BJ (cell line): ENCODE results near the gene CLEC16A. TPM values are rescaled to one million over a fixed set of nuclear protein-coding genes. Genes with fewer than 3 reads are reported as not detected.

Experiments
- CTCF ChIA-PET: fragments of 350-600 bp; formaldehyde crosslinking; extraction: SDS; loops from one replicate; lab custom pipeline; 2021; ENCODE audit warnings: antibody characterized with exemption, inconsistent platforms; lab: Yijun Ruan, JAX
- POLR2A ChIA-PET: fragments of 300-600 bp; sonication (Branson Sonifier 250); formaldehyde crosslinking; extraction: SDS; loops from one replicate; lab custom pipeline; 2021; ENCODE audit warnings: antibody characterized with exemption; lab: Charles Lee
- DNase-seq: peaks from one replicate; pipeline ENCODE4 v3.0.0-alpha.2; 2011; ENCODE audit warnings: low read depth
- H3K27me3 ChIP-seq: 2 replicates; pipeline ENCODE4 v1.6.0; 2011; ENCODE audit warnings: low read length; ENCODE audit not compliant: control insufficient read depth, insufficient read depth
- H3K36me3 ChIP-seq: 2 replicates; pipeline ENCODE4 v1.5.1; 2011; ENCODE audit warnings: low read length; ENCODE audit not compliant: control insufficient read depth, insufficient read depth
- H3K4me3 ChIP-seq: 2 replicates; pipeline ENCODE4 v1.5.1; 2011; ENCODE audit warnings: low read depth, mild to moderate bottlenecking, control low read depth, low read length
- polyA plus RNA-seq: library from polyadenylated mRNA; depleted of rRNA; stranded (reverse); fragments of >200 nt; gene quantifications from 2 replicates; pipeline ENCODE4 v1.2.3, GENCODE V29; 2011
- TF ChIP-seq, protein P1 (sequence below): IDR thresholded peaks from 2 replicates; pipeline ENCODE4 v1.5.1; 2011; ENCODE audit warnings: low read depth, mild to moderate bottlenecking, control low read depth, inconsistent platforms, low read length, moderate library complexity; ENCODE audit not compliant: insufficient read depth

Gene CLEC16A
- polyA plus RNA-seq, 1 experiment: 8.7 TPM

DNA sequence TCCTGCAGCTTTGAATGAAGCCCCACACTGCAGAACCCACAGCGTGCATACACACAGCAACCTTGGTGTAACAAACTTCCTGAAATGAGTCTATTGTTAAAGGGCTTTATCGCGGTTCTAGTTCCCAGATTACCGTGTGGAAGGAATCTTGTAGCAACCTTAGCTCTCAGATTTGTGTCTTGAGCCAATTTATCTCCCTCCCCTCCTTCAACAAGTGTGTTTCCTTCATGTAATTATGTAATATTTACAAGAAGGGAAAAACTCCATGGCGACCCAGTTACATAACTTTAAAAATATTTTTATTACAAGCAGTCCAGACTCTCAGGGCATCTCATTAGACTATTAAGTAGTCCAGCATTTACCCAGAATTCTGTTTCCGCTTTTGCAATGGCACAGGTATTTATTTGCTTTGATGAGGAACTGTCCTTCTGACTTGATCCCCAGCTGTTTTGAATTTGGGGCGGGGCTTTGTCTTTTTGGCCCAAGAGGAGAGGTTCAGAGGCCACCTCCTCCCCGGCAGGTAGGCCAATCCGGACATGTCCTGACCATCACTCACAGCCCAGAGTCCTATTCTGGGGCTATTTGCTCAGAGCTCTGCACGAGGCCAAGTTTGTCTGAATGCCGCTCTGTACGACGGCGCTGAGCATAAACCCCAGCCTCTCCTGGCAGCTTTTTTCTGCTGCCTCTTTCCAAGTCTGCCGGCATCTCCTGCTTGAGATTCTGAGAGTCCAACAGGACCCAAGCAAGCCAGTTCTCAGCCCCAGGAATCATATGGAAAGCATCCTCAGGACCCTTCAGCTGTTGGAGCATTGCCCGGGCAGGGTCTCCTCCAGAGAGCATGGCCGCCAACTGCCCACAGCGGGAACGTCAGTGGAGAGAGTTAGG is 35.6 kb downstream of the CLEC16A start:
- no peaks in the 10 kb centered on the region for H3K27me3 ChIP-seq
- no peak overlapping the region for H3K4me3 ChIP-seq
- POLR2A ChIA-PET: no interaction called here
- peaks cover 6% of the 10 kb centered on the region for H3K36me3 ChIP-seq
- TF ChIP-seq, protein P1, sequence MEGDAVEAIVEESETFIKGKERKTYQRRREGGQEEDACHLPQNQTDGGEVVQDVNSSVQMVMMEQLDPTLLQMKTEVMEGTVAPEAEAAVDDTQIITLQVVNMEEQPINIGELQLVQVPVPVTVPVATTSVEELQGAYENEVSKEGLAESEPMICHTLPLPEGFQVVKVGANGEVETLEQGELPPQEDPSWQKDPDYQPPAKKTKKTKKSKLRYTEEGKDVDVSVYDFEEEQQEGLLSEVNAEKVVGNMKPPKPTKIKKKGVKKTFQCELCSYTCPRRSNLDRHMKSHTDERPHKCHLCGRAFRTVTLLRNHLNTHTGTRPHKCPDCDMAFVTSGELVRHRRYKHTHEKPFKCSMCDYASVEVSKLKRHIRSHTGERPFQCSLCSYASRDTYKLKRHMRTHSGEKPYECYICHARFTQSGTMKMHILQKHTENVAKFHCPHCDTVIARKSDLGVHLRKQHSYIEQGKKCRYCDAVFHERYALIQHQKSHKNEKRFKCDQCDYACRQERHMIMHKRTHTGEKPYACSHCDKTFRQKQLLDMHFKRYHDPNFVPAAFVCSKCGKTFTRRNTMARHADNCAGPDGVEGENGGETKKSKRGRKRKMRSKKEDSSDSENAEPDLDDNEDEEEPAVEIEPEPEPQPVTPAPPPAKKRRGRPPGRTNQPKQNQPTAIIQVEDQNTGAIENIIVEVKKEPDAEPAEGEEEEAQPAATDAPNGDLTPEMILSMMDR: peak; percentile 16; the same call in 1 of the 2 replicates
- DNase-seq: peak; percentile 78
- CTCF ChIA-PET: interaction anchor here (0.9 to 2.9 kb wide), 4 partner anchors 16 to 425 kb away, joined by 3 to 18 read pairs (median 5); partner anchors contain the start of gene SOCS1

DNA sequence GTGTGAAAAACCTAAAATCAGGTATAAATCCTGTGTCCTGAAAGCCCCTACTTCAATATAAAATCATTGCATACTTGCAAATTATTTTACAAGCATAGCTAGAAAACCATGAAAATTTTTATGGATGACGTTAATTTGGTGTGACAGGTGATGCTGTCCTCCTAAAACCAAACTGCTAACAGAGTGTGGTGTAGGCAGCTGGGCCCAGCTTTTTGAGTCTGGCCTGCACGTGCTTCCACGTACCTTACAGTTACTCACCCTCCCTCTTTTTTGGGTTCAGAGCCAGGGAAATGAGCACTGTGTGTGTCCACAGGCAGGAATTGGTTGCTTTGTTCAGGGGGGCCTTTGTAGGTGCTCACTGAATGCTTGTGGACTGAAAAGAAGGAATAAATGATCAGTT is 36.4 kb downstream of the CLEC16A start:
- ChIA-PET CTCF (interaction anchor here (0.9 to 2.9 kb wide), 4 partner anchors 17 to 424 kb away, joined by 3 to 18 read pairs (median 5); partner anchors contain the start of gene SOCS1), POLR2A (no interaction called here)
- Histone ChIP-seq H3K27me3 (no peaks in the 10 kb centered on the region), H3K4me3 (no peak overlapping the region), H3K36me3 (peaks cover 6% of the 10 kb centered on the region)
- DNase-seq: no peak
- TF ChIP-seq, protein P1: no peak

DNA sequence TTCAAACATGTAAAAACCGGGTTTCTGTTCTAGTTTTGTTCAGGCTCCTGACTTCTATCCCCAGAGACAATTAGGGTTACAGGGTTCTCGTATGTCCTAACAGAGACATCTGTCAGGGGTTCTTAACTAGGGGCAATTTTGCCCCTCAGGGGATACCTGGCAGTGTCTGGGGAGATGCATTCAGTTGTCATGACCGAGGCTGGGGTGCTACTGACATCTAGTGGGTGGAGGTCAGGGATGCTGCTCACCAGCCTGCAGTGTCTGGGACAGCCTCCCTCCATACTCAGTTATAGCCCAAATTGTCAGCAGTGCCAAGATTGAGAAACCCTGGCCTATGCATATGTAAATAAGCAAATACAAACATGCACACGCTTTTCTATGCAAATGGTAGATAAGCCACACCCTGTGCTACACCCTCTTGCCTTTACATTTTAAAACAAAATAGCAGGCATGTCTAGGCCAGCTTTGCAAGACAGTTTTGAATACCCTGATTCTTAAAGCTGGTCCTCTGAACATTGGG is 37.4 kb downstream of the CLEC16A start:
- POLR2A ChIA-PET: no interaction called here
- TF ChIP-seq, protein P1: peak; percentile 33; the same call in 1 of the 2 replicates
- no peaks in the 10 kb centered on the region for H3K27me3 ChIP-seq
- no peak overlapping the region for H3K4me3 ChIP-seq
- CTCF ChIA-PET: interaction anchor here (1.5 kb wide), 1 partner anchor 25 kb away, joined by 5 read pairs; no protein-coding TSS in a partner anchor
- H3K36me3 ChIP-seq: peaks cover 6% of the 10 kb centered on the region
- no peak for DNase-seq

DNA sequence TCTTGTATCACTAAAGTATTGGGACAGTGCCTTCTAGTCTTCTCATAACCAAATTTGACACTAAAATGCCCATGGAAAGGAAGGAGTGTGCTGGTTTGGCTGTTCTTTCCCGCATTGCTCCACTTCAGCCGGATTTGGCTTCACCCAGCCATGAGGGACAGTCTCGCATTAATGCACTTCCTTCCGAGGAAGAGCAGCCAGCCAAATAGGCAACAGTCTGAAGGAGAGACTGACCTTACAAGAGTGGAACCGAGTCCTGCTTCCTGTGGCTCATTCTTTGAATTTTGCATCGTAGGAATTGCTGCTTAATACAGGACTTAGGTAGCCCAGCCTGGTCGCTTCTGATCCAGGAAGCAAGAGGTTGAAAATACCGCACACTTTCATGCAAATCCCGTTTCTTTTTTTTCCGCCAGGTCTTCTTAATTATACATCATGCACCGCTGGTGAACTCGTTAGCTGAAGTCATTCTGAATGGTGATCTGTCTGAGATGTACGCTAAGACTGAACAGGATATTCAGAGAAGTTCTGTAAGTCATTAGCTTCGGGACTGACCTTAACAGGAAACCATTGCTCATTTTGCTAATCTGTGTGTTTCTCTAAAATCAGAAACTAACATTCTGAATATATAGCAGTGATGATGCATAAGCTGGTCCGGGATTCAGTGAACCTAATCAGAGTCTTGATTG is 38.2 kb downstream of the CLEC16A start:
- no peak overlapping the region for H3K4me3 ChIP-seq
- CTCF ChIA-PET: interaction anchor here (1.1 to 1.5 kb wide), 4 partner anchors 8 to 273 kb away, joined by 3 to 11 read pairs (median 4); partner anchors contain the start of gene SOCS1
- TF ChIP-seq, protein P1: no peak
- H3K27me3 ChIP-seq: no peaks in the 10 kb centered on the region
- DNase-seq: no peak
- POLR2A ChIA-PET: no interaction called here
- peaks cover 4% of the 10 kb centered on the region for H3K36me3 ChIP-seq
